Immature natural killer cell (primary cell): ENCODE results near the gene MYO1G. TPM values are rescaled to one million over a fixed set of nuclear protein-coding genes. Genes with fewer than 3 reads are reported as not detected.

Experiments used
- DNase-seq, 3 donors: peaks; one replicate each; pipeline ENCODE4 v3.0.0; 2022; ENCODE audit warnings: mixed read lengths in 1 of 3
- H3K27ac Mint-ChIP-seq, 6 donors: one replicate each; pipeline ENCODE4 v1.8.0; 2020; ENCODE audit warnings: mixed read lengths in 6 of 6, mild to moderate bottlenecking in 5 of 6, inconsistent platforms in 4 of 6, moderate library complexity in 3 of 6
- H3K27me3 Mint-ChIP-seq, 3 donors: one replicate each; pipeline ENCODE4 v1.8.0; 2020 to 2021; ENCODE audit warnings: low read depth in 3 of 3, mild to moderate bottlenecking in 3 of 3, mixed read lengths in 3 of 3, moderate library complexity in 3 of 3, inconsistent platforms in 1 of 3
- H3K36me3 Mint-ChIP-seq, 3 donors: one replicate each; pipeline ENCODE4 v1.8.0; 2020; ENCODE audit warnings: mixed read lengths in 3 of 3, inconsistent platforms in 2 of 3, mild to moderate bottlenecking in 2 of 3
- H3K4me1 Mint-ChIP-seq, 2 donors: one replicate each; pipeline ENCODE4 v1.8.0; 2020; ENCODE audit warnings: inconsistent platforms in 2 of 2, mild to moderate bottlenecking in 2 of 2, mixed read lengths in 2 of 2, moderate library complexity in 1 of 2
- H3K4me3 Mint-ChIP-seq, 5 donors: one replicate each; pipeline ENCODE4 v1.8.0; 2020; ENCODE audit warnings: mild to moderate bottlenecking in 5 of 5, mixed read lengths in 5 of 5, inconsistent platforms in 3 of 5, moderate library complexity in 3 of 5
- H3K9me3 Mint-ChIP-seq, 6 donors: one replicate each; pipeline ENCODE4 v1.8.0; 2020; ENCODE audit warnings: mild to moderate bottlenecking in 6 of 6, mixed read lengths in 6 of 6, inconsistent platforms in 4 of 6, moderate library complexity in 3 of 6
- polyA plus RNA-seq, 3 donors: library from polyadenylated mRNA; unstranded; fragments of 300-500 nt; fragmentation: Illumina TruSeq; gene quantifications; one replicate each; pipeline ENCODE4 v1.2.3, GENCODE V29; 2021

MYO1G gene
- polyA plus RNA-seq, 3 donors from 2014 or later: 139 to 261 (median 139) TPM

DNA sequence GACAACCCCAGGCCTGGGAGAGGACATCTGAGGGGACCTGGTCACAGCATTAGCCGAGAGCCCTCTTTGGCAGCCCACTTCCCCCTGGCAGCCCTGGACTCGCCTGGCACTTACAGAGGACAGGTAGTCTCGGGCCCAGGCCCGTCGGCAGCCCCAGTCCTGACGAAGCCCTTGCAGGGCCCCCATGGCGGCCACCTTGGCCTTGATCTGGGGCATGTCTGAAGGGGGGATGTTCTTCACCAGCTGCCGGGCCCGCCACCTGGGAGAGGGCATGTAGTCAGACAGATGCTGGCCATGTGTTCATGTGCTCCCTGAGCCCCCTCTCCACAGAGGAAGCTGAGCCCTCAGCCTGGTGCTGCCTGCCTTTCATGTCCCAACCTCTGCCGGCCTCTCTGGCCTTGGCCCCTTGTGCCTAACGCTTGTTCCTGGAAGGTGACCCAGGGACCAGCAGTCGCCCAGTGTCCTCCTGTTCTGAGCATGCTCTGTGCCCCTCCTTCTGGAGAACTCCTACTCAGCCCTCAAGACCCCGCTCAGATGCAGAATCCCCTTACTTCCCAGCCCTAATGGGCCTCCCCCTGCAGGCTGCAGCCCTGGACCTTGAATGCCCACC lies 13.9 kb downstream of the MYO1G start:
- DNase-seq: no peak
- Mint-ChIP-seq H3K27ac (peak overlapping the region in 3 of 6 donors; percentile 29 to 34 (median 30)), H3K4me1 (peaks cover 5 to 10% of the 10 kb centered on the region in 2 donors), H3K9me3 (no peaks in the 10 kb centered on the region), H3K27me3 (peaks cover 3 to 5% (median 3%) of the 10 kb centered on the region in 3 donors), H3K4me3 (no peak overlapping the region), H3K36me3 (peaks cover 0 to 4% (median 3%) of the 10 kb centered on the region in 3 donors)

DNA sequence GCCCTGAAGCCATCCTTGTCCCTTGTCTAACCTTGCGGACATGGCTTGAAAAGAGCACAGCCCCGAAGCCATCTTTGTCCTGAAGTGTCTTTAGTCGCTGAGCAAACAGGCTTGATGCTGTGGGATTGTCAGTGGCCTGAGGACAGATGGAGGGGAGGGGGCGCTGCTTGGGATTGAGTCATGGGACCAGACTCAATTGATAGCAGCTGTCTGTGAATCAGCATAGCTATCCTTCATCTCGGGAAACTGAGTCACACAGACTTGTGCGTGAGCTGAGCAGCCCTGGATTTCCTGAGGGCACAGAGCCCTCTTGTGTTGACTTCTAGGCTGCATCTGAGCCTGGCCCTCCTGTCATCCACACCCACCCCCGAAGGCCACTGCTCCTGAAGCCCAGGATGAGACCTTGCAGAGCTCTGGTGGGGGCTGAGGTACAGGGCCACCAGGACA lies 14.4 kb downstream of the MYO1G start:
- no peak for DNase-seq
- Mint-ChIP-seq H3K9me3 (no peaks in the 10 kb centered on the region), H3K4me1 (peaks cover 10 to 15% of the 10 kb centered on the region in 2 donors), H3K27me3 (peaks cover 3 to 7% (median 6%) of the 10 kb centered on the region in 3 donors), H3K36me3 (peaks cover 0 to 4% (median 3%) of the 10 kb centered on the region in 3 donors), H3K27ac (peak overlapping the region in 2 of 6 donors; percentile 17 to 32), H3K4me3 (no peak overlapping the region)

DNA sequence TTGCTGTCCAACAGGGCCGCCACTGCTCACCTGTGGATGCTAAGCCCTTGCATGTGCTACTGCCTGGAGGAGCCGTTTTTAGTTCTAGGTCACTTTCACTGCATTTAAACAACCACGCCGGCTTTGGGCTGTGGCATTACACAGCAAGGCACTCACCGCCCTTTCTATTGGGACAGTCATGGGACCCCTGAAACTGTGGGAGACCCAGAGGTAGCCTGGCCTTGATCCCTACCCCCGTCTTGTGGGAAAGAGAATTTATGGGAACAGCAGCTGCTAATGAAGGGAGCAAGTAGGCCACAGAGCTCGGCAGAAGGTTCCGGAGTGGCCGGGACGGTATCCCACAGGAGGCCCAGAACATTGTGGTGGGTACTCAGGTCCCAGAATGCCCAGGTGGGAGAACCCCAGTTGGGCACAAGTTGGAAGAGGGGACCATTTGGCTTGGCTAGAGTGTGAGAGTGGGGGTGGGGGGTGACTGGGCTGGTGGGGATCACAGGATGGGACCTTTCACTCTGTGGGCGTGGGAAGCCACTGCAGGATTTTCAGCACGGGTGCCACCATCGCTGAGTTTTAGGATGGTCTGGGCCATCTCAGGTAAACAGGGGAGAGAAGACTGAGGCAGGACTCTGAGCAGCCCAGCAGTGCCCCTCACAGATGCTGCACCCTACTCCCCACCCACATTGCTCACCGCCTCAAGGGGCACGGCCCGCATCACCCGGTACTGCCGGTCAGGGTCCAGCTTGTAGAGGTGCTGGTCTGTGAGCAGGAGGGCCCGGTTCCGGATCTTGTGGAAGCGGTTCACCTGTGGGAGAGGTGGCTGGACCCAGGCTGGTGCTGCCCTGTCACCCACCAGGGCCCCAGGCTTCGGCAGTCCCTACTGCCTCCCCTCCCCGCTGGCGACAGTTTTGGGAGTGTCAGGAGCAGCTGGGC lies 15.2 kb downstream of the MYO1G start:
- peaks cover 4 to 7% (median 6%) of the 10 kb centered on the region in 3 donors for H3K27me3 Mint-ChIP-seq
- no peak for DNase-seq
- H3K4me1 Mint-ChIP-seq: peaks cover 18 to 20% of the 10 kb centered on the region in 2 donors
- H3K36me3 Mint-ChIP-seq: peaks cover 0 to 4% (median 3%) of the 10 kb centered on the region in 3 donors
- H3K4me3 Mint-ChIP-seq: no peak overlapping the region
- peak overlapping the region in 5 of 6 donors; percentile 4 to 79 (median 61) for H3K27ac Mint-ChIP-seq
- H3K9me3 Mint-ChIP-seq: no peaks in the 10 kb centered on the region

- no peaks in the 10 kb centered on the region for H3K9me3 Mint-ChIP-seq
- no peaks in the 10 kb centered on the region for H3K36me3 Mint-ChIP-seq
- H3K27me3 Mint-ChIP-seq: peaks cover 4 to 7% (median 6%) of the 10 kb centered on the region in 3 donors
- DNase-seq: no peak
- peak overlapping the region in 1 of 6 donors; percentile 32 for H3K27ac Mint-ChIP-seq
- H3K4me3 Mint-ChIP-seq: no peak overlapping the region
- H3K4me1 Mint-ChIP-seq: peaks cover 19 to 24% of the 10 kb centered on the region in 2 donors
Measured at GRCh38 chr7:44962483-44963251, 16.1 kb downstream of the MYO1G start.

GRCh38 chr7:44961844-44962482 lies 16.9 kb downstream of the MYO1G start:
- Mint-ChIP-seq H3K27me3 (peaks cover 4 to 7% (median 6%) of the 10 kb centered on the region in 3 donors), H3K27ac (peak overlapping the region in 2 of 6 donors; percentile 28 to 32), H3K4me3 (no peak overlapping the region), H3K4me1 (peaks cover 19 to 24% of the 10 kb centered on the region in 2 donors), H3K36me3 (no peaks in the 10 kb centered on the region), H3K9me3 (no peaks in the 10 kb centered on the region)
- DNase-seq: no peak

DNA sequence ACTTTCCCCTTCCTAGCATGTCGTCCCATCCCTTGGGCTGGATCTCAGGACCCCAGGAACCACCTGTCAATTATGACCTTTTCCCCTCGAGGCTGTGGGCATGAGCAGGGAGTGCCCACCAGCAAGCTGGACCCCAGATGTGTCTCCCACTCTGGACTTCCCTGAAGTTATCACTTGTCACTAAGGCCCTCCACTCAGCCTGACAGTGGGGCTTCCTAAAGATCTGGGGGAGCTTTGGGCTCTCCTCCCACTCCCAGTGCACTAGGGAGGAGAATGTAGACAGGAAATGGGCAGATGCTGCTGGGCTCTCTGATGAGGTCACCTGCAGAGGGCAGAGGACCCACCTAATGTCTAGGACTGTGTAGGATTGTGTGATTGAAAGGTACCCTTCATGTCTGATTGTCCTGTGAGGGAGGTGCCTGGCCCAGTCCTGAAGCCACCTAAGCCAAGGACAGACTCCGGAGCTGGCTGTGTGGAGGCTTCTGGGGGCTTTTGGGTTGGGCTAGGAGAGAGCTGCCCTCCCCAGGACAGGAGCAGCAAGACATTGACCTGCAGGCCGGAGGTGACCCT lies 18.7 kb downstream of the MYO1G start:
- H3K4me3 Mint-ChIP-seq: peak overlapping the region in 1 of 5 donors; percentile 45

DNA sequence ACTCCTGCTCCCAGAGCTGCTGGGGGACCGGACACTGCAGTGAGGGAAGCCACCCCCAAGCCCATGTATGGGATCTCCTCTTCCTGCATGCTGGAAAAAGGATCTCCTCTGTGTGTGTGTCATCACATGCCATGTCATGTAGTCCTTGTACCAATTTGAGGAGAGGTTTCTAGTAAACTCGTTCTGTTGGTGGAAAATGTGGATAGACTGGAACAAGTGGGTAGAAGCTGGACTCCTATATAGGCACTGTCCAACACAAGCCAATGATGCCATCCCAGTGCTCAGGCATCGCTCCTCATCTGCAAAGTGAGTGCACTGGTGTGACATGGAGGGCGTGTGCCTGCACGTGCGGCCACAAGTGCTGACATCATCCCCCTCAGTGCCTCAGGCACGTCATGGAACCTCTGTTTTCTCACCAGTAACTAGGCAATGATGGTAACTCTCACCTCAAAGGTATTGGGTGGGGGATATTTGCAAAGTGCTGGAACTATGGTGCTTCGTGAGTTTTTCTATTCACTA lies 19.3 kb downstream of the MYO1G start:
- DNase-seq: peak; percentile 69 to 81 (median 71)
- H3K36me3 Mint-ChIP-seq: no peaks in the 10 kb centered on the region
- peaks cover 4 to 7% (median 5%) of the 10 kb centered on the region in 3 donors for H3K27me3 Mint-ChIP-seq
- H3K27ac Mint-ChIP-seq: peak overlapping the region; percentile 86 to 97 (median 94)
- no peak overlapping the region for H3K4me3 Mint-ChIP-seq
- H3K4me1 Mint-ChIP-seq: peaks cover 33 to 43% of the 10 kb centered on the region in 2 donors
- no peaks in the 10 kb centered on the region for H3K9me3 Mint-ChIP-seq

More for the DNA sequence above, 18.7 kb downstream of the MYO1G start:
- DNase-seq: no peak
- Mint-ChIP-seq H3K27me3 (peaks cover 2 to 7% (median 3%) of the 10 kb centered on the region in 3 donors), H3K36me3 (no peaks in the 10 kb centered on the region), H3K9me3 (no peaks in the 10 kb centered on the region), H3K27ac (peak overlapping the region; percentile 86 to 97 (median 94)), H3K4me1 (peaks cover 27 to 37% of the 10 kb centered on the region in 2 donors)

GRCh38 chr7:44958645-44959344 lies 20.0 kb downstream of the MYO1G start:
- no peak for DNase-seq
- Mint-ChIP-seq H3K27ac (peak overlapping the region; percentile 75 to 92 (median 85)), H3K4me3 (peak overlapping the region in 1 of 5 donors; percentile 43), H3K36me3 (no peaks in the 10 kb centered on the region), H3K9me3 (no peaks in the 10 kb centered on the region), H3K4me1 (peaks cover 37 to 49% of the 10 kb centered on the region in 2 donors), H3K27me3 (peaks cover 4 to 7% (median 5%) of the 10 kb centered on the region in 3 donors)

- H3K27ac Mint-ChIP-seq: no peak overlapping the region
- H3K9me3 Mint-ChIP-seq: no peaks in the 10 kb centered on the region
- peaks cover 5 to 9% (median 8%) of the 10 kb centered on the region in 3 donors for H3K27me3 Mint-ChIP-seq
- DNase-seq: no peak
- peaks cover 37 to 49% of the 10 kb centered on the region in 2 donors for H3K4me1 Mint-ChIP-seq
- H3K4me3 Mint-ChIP-seq: no peak overlapping the region
- H3K36me3 Mint-ChIP-seq: no peaks in the 10 kb centered on the region
Measured at GRCh38 chr7:44956157-44956766, 22.6 kb downstream of the MYO1G start.

- H3K4me1 Mint-ChIP-seq: peaks cover 37 to 49% of the 10 kb centered on the region in 2 donors
- DNase-seq: no peak
- H3K36me3 Mint-ChIP-seq: no peaks in the 10 kb centered on the region
- H3K4me3 Mint-ChIP-seq: no peak overlapping the region
- peaks cover 5 to 9% (median 8%) of the 10 kb centered on the region in 3 donors for H3K27me3 Mint-ChIP-seq
- no peaks in the 10 kb centered on the region for H3K9me3 Mint-ChIP-seq
- no peak overlapping the region for H3K27ac Mint-ChIP-seq
Measured at GRCh38 chr7:44955733-44956132, 23.1 kb downstream of the MYO1G start.

GRCh38 chr7:44953156-44953555 lies 25.7 kb downstream of the MYO1G start:
- DNase-seq: no peak
- peaks cover 5 to 8% (median 5%) of the 10 kb centered on the region in 3 donors for H3K27me3 Mint-ChIP-seq
- no peaks in the 10 kb centered on the region for H3K36me3 Mint-ChIP-seq
- H3K4me1 Mint-ChIP-seq: peaks cover 19 to 26% of the 10 kb centered on the region in 2 donors
- no peaks in the 10 kb centered on the region for H3K9me3 Mint-ChIP-seq
- peak overlapping the region in 1 of 6 donors; percentile 62 for H3K27ac Mint-ChIP-seq
- H3K4me3 Mint-ChIP-seq: no peak overlapping the region

DNA sequence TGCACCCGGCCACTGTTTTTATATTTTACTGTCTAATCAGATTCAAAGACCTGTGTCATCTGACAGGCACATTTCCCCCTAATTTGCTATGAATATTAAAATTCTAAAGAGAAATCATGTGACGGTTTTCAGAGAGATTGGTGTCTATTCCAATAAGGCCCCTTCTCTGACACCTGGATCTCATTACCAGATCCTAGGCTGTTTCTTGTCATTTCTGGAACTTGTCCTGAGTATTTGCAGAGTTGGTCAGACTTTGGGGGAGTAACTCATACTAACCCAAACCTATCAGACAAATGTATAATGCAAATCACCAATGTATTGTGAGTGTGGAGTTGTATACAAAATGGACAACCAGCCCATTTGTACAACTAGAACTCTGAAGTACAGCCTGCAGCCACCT lies 29.5 kb downstream of the MYO1G start:
- DNase-seq: no peak
- Mint-ChIP-seq H3K4me1 (peaks cover 3 to 4% of the 10 kb centered on the region in 2 donors), H3K9me3 (no peaks in the 10 kb centered on the region), H3K27me3 (peaks cover 2 to 8% (median 6%) of the 10 kb centered on the region in 3 donors), H3K36me3 (no peaks in the 10 kb centered on the region), H3K4me3 (no peak overlapping the region), H3K27ac (no peak overlapping the region)
